Kidney (tissue), 14 donors: ENCODE measurements around the gene RAD51B. TPM values are rescaled to one million over a fixed set of nuclear protein-coding genes. Genes with fewer than 3 reads are reported as not detected.

ENCODE experiments used
- DNase-seq, 5 donors: peaks; one replicate each; pipeline ENCODE4 v3.0.0-alpha.2; 2013 to 2020
- FAIRE-seq: peaks from 2 replicates; lab custom pipeline; 2012; peaks lifted over from hg19 to GRCh38; lab: Jason Lieb, UNC
- H3K27ac ChIP-seq, 2 donors: one replicate each; pipeline ENCODE4 v1.7.0; 2013; ENCODE audit warnings: low read depth in 2 of 2, low read length in 2 of 2, inconsistent platforms in 1 of 2
- H3K27me3 ChIP-seq: one replicate; pipeline ENCODE4 v1.7.1; 2013; ENCODE audit warnings: low read length, inconsistent platforms; ENCODE audit not compliant: control insufficient read depth, insufficient read depth
- H3K36me3 ChIP-seq, 3 donors: one replicate each; pipeline versions ENCODE4 v1.7.0 to v1.7.1; 2013; ENCODE audit warnings: low read length in 3 of 3, control low read depth in 1 of 3, inconsistent platforms in 1 of 3; ENCODE audit not compliant: insufficient read depth in 3 of 3, control insufficient read depth in 2 of 3
- H3K4me1 ChIP-seq, 3 donors: one replicate each; pipeline versions ENCODE4 v1.7.0 to v1.7.1; 2013; ENCODE audit warnings: low read length in 3 of 3, inconsistent platforms in 1 of 3, low read depth in 1 of 3; ENCODE audit not compliant: control insufficient read depth in 2 of 3, insufficient read depth in 2 of 3
- H3K4me3 ChIP-seq, 3 donors: one replicate each; pipeline versions ENCODE4 v1.7.0 to v1.8.1; 2013; ENCODE audit warnings: low read length in 3 of 3, control low read depth in 1 of 3, inconsistent platforms in 1 of 3
- H3K9ac ChIP-seq, 3 donors: one replicate each; pipeline versions ENCODE4 v1.7.0 to v1.7.1; 2013; ENCODE audit warnings: low read length in 3 of 3, control low read depth in 1 of 3, inconsistent platforms in 1 of 3
- H3K9me3 ChIP-seq, 3 donors: one replicate each; pipeline versions ENCODE4 v1.7.0 to v1.7.1; 2013; ENCODE audit warnings: low read length in 3 of 3, control low read depth in 1 of 3, inconsistent platforms in 1 of 3; ENCODE audit not compliant: control insufficient read depth in 2 of 3, insufficient read depth in 1 of 3
- CTCF ChIP-seq: IDR thresholded peaks from 3 replicates; pipeline ENCODE4 v1.5.1; 2012; ENCODE audit warnings: mild to moderate bottlenecking, moderate library complexity, borderline replicate concordance; ENCODE audit not compliant: insufficient read depth; ENCODE audit errors: extremely low read depth
- intact Hi-C: fragments of 100-400 bp; cut with DNase I; formaldehyde crosslinking; loops from one replicate; pipeline ENCODE4 v1.11.1; 2022
- polyA plus RNA-seq: library from polyadenylated mRNA; stranded (reverse); fragments of 350-450 nt; fragmentation: Illumina TruSeq; extraction: RNeasy Lipid Tissue Mini Kit (QIAGEN cat#74804); gene quantifications from one replicate; pipeline ENCODE4 v1.2.3, GENCODE V29; 2014; ENCODE audit warnings: low read depth, low replicate concordance; ENCODE audit not compliant: insufficient read depth
- total RNA-seq: library from RNA; stranded (reverse); fragmentation: NEBNext Ultra II Directional; extraction: Animal tissue kit (Norgen Biotek cat#: 25700); gene quantifications from one replicate; pipeline ENCODE4 v1.2.1, GENCODE V29; 2021
- donor health status: control.
- donor health status: control.
- donor health status: control.
- donor health status: control.
- donor health status: control.
- donor health status: DM: yes; HTN: yes; CAD: no.
- donor health status: Normal renal cell carcinoma (clear cell type).

The RAD51B gene
- total and polyA plus RNA-seq, 2 donors from 2014 or later = 6.9 to 18.0 TPM

- DNase-seq (no peak), FAIRE-seq (no peak)
- no peaks in the 10 kb centered on the region for H3K27me3 ChIP-seq
- H3K36me3 ChIP-seq = no peaks in the 10 kb centered on the region
- no peak overlapping the region for H3K4me3 ChIP-seq
- H3K27ac ChIP-seq = no peak overlapping the region
- intact Hi-C loops = no loop called here
- no peak overlapping the region for H3K9ac ChIP-seq
- peaks cover 0 to 11% (median 5%) of the 10 kb centered on the region in 3 donors for H3K4me1 ChIP-seq
- no peak for TF ChIP-seq CTCF
- no peaks in the 10 kb centered on the region for H3K9me3 ChIP-seq
Measured at GRCh38 chr14:68734231-68734732, 914.7 kb downstream of the RAD51B start.

DNA sequence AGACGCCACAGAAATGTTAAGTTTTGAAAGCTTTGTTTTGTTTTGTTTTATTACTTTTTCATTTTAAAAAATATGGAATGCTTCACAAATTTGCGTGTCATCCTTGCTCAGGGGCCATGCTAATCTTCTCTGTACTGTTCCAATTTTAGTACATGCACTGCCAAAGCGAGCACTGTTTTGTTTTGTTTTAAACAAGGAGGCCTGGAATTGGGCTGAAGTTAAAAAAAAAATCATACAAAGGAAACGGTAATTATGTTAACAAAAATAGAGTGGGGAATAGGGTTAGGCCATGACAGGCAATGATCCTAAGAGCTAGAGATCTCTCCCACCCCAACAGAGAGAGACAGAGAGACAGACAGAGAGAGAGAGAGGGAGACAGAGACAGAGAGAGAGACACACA, 916.3 kb downstream of the RAD51B start:
- no peaks in the 10 kb centered on the region for H3K27me3 ChIP-seq
- peak overlapping the region in 1 of 2 donors; percentile 20 for H3K27ac ChIP-seq
- no peaks in the 10 kb centered on the region for H3K9me3 ChIP-seq
- H3K9ac ChIP-seq = peak overlapping the region in 1 of 3 donors; percentile 8
- H3K4me1 ChIP-seq = peaks cover 0 to 11% (median 5%) of the 10 kb centered on the region in 3 donors
- DNase-seq (peak in 1 of 5 donors; percentile 58), FAIRE-seq (no peak)
- H3K4me3 ChIP-seq = no peak overlapping the region
- TF ChIP-seq CTCF = no peak
- H3K36me3 ChIP-seq = no peaks in the 10 kb centered on the region
- intact Hi-C loops = no loop called here

GRCh38 chr14:68736471-68736871, 916.9 kb downstream of the RAD51B start:
- peak overlapping the region in 1 of 3 donors; percentile 8 for H3K9ac ChIP-seq
- no peak for TF ChIP-seq CTCF
- no peaks in the 10 kb centered on the region for H3K36me3 ChIP-seq
- intact Hi-C loops = no loop called here
- peak overlapping the region in 1 of 2 donors; percentile 20 for H3K27ac ChIP-seq
- no peak overlapping the region for H3K4me3 ChIP-seq
- DNase-seq = peak in 1 of 5 donors; percentile 43
- no peak for FAIRE-seq
- no peaks in the 10 kb centered on the region for H3K9me3 ChIP-seq
- H3K4me1 ChIP-seq = peaks cover 0 to 11% (median 5%) of the 10 kb centered on the region in 3 donors
- no peaks in the 10 kb centered on the region for H3K27me3 ChIP-seq

DNA sequence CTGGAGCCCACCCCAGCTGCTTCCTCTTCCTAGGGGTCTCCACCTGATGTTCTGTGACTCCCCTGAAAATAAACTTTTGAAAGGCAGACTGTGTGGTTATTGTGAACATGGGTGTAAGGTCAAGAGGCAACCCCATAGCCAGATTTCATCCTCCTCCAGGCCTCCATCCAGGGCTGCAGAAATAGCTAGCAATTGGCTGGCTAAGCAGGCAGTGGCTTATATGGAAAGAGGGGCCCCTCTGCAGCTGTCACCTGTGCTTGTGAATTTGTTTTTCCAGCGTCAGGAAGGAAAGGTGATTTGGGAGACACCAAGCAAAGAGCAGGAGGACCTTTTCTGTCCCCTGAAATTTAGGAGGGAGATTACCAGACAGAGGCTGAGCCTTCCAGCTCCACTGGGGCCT, 917.5 kb downstream of the RAD51B start:
- H3K4me1 ChIP-seq = peaks cover 0 to 11% (median 5%) of the 10 kb centered on the region in 3 donors
- H3K9ac ChIP-seq = no peak overlapping the region
- H3K36me3 ChIP-seq = no peaks in the 10 kb centered on the region
- DNase-seq = no peak
- intact Hi-C loops = no loop called here
- H3K27me3 ChIP-seq = no peaks in the 10 kb centered on the region
- no peaks in the 10 kb centered on the region for H3K9me3 ChIP-seq
- FAIRE-seq = no peak
- no peak overlapping the region for H3K4me3 ChIP-seq
- H3K27ac ChIP-seq = no peak overlapping the region
- TF ChIP-seq CTCF = no peak
